Esophagus muscularis mucosa (tissue), 3 donors: ENCODE measurements around the gene NIPAL4.

Source experiments
- POLR2A ChIP-seq: fragments of 450-650 bp; IDR thresholded peaks from one replicate; pipeline ENCODE4 v1.6.1; 2017; ENCODE audit warnings: antibody characterized with exemption, moderate library complexity, mild to moderate bottlenecking, low read depth
- TF ChIP-seq, protein P1 (sequence below), 3 experiments: fragments of 200-600 bp in 2 of 3; fragments of 450-650 bp in 1 of 3; sonication (generic) in 2 of 3; IDR thresholded peaks; one replicate each; pipeline ENCODE4 v1.5.1; 2017 to 2019; ENCODE audit warnings: antibody characterized with exemption in 3 of 3, mild to moderate bottlenecking in 2 of 3, moderate library complexity in 1 of 3

DNA sequence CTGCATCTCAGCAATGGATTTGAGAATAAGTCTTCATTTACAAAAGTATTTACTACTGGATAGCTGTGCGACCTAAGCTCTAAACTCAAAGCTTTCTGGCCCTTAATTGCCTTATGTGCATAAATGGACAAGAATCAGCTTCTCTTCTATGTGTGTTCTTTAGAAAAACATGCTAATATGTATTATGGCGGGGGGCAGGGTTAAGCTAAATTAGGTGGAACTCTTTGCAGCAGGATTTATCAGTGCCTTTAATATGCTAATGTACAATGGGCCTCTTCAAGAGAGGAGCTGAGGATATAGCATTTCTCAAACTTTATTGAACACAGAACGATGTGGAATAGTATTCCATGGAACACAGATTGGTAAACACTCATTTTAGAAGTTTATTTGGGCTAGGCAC lies 10.0 kb upstream of the NIPAL4 start:
- no peak for TF ChIP-seq POLR2A
- TF ChIP-seq, protein P1, sequence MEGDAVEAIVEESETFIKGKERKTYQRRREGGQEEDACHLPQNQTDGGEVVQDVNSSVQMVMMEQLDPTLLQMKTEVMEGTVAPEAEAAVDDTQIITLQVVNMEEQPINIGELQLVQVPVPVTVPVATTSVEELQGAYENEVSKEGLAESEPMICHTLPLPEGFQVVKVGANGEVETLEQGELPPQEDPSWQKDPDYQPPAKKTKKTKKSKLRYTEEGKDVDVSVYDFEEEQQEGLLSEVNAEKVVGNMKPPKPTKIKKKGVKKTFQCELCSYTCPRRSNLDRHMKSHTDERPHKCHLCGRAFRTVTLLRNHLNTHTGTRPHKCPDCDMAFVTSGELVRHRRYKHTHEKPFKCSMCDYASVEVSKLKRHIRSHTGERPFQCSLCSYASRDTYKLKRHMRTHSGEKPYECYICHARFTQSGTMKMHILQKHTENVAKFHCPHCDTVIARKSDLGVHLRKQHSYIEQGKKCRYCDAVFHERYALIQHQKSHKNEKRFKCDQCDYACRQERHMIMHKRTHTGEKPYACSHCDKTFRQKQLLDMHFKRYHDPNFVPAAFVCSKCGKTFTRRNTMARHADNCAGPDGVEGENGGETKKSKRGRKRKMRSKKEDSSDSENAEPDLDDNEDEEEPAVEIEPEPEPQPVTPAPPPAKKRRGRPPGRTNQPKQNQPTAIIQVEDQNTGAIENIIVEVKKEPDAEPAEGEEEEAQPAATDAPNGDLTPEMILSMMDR (IDR thresholded peaks at IDR 0.05): no peak
